RWPE2 (cell line): ENCODE measurements around the gene PSTPIP1.

ENCODE experiments used
- ATAC-seq: fragments of 200-7000 bp; cut with Tn5 transposase; 3 replicates; pipeline ENCODE4 v1.9.1; 2021; ENCODE audit warnings: low read depth
- DNase-seq: peaks from one replicate; pipeline ENCODE4 v3.0.0-alpha.2; 2020; ENCODE audit warnings: low spot score
- H3K27ac ChIP-seq: fragments of 450-650 bp; 2 replicates; pipeline ENCODE4 v1.5.1; 2017; ENCODE audit warnings: mild to moderate bottlenecking; ENCODE audit not compliant: poor library complexity, severe bottlenecking
- H3K27me3 ChIP-seq: fragments of 250-450 bp; sonication (Bioruptor Pico); 2 replicates; pipeline ENCODE4 v1.5.1; 2021; ENCODE audit warnings: mild to moderate bottlenecking, moderate library complexity; ENCODE audit not compliant: insufficient read depth, poor library complexity, severe bottlenecking
- H3K36me3 ChIP-seq: fragments of 250-450 bp; sonication (Bioruptor Pico); 2 replicates; pipeline ENCODE4 v1.5.1; 2020; ENCODE audit warnings: low read depth, mild to moderate bottlenecking, moderate library complexity
- H3K4me1 ChIP-seq: fragments of 250-450 bp; sonication (Bioruptor Pico); 2 replicates; pipeline ENCODE4 v1.5.1; 2021; ENCODE audit warnings: mild to moderate bottlenecking, moderate library complexity; ENCODE audit not compliant: insufficient read depth, poor library complexity, severe bottlenecking
- H3K4me3 ChIP-seq: fragments of 250-450 bp; sonication (Bioruptor Pico); 2 replicates; pipeline ENCODE4 v1.5.1; 2021; ENCODE audit warnings: mild to moderate bottlenecking, moderate library complexity; ENCODE audit not compliant: severe bottlenecking
- H3K9me3 ChIP-seq: fragments of 250-450 bp; sonication (Bioruptor Pico); 2 replicates; pipeline ENCODE4 v1.5.1; 2021; ENCODE audit warnings: mild to moderate bottlenecking, moderate library complexity; ENCODE audit not compliant: severe bottlenecking
- TF ChIP-seq, protein P1 (sequence below): fragments of 450-650 bp; IDR thresholded peaks from one replicate; pipeline ENCODE4 v1.5.1; 2017; ENCODE audit warnings: mild to moderate bottlenecking, moderate library complexity; ENCODE audit not compliant: poor library complexity, severe bottlenecking

The PSTPIP1 gene

DNA sequence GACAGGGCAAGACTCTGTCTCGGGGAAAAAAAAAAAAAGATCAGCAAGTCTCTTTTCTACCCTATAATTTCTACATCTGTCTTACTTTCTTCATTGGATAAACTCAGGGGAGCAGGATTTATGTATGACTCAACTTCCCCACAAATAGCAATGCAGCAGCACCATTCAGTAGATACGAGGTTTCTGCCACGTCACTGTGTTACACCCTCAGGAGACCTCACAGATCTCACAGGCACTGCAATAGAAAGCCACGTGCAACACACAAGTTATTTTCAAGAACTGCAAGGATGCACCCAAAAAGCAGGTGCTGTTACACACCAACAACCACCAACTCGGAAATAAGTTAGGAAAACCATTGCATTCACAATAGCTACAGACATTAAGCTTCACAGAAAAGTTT, 45.7 kb downstream of the PSTPIP1 start:
- H3K4me1 ChIP-seq = no peaks in the 10 kb centered on the region
- ATAC-seq = no peak
- H3K36me3 ChIP-seq = peaks cover 1% of the 10 kb centered on the region; the same call in 1 of the 2 replicates
- H3K27ac ChIP-seq = no peak overlapping the region
- H3K9me3 ChIP-seq = no peaks in the 10 kb centered on the region
- H3K27me3 ChIP-seq = no peaks in the 10 kb centered on the region
- DNase-seq = no peak
- TF ChIP-seq, protein P1, sequence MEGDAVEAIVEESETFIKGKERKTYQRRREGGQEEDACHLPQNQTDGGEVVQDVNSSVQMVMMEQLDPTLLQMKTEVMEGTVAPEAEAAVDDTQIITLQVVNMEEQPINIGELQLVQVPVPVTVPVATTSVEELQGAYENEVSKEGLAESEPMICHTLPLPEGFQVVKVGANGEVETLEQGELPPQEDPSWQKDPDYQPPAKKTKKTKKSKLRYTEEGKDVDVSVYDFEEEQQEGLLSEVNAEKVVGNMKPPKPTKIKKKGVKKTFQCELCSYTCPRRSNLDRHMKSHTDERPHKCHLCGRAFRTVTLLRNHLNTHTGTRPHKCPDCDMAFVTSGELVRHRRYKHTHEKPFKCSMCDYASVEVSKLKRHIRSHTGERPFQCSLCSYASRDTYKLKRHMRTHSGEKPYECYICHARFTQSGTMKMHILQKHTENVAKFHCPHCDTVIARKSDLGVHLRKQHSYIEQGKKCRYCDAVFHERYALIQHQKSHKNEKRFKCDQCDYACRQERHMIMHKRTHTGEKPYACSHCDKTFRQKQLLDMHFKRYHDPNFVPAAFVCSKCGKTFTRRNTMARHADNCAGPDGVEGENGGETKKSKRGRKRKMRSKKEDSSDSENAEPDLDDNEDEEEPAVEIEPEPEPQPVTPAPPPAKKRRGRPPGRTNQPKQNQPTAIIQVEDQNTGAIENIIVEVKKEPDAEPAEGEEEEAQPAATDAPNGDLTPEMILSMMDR = no peak
- H3K4me3 ChIP-seq = no peak overlapping the region

- peaks cover 11% of the 10 kb centered on the region for H3K36me3 ChIP-seq
- ATAC-seq (no peak), DNase-seq (no peak)
- H3K4me1 ChIP-seq = no peaks in the 10 kb centered on the region
- H3K9me3 ChIP-seq = no peaks in the 10 kb centered on the region
- H3K27me3 ChIP-seq = no peaks in the 10 kb centered on the region
- no peak overlapping the region for H3K4me3 ChIP-seq
- TF ChIP-seq, protein P1 = no peak
- no peak overlapping the region for H3K27ac ChIP-seq
These were observed 47.5 kb downstream of the PSTPIP1 start for GRCh38 chr15:77042245-77042919.

DNA sequence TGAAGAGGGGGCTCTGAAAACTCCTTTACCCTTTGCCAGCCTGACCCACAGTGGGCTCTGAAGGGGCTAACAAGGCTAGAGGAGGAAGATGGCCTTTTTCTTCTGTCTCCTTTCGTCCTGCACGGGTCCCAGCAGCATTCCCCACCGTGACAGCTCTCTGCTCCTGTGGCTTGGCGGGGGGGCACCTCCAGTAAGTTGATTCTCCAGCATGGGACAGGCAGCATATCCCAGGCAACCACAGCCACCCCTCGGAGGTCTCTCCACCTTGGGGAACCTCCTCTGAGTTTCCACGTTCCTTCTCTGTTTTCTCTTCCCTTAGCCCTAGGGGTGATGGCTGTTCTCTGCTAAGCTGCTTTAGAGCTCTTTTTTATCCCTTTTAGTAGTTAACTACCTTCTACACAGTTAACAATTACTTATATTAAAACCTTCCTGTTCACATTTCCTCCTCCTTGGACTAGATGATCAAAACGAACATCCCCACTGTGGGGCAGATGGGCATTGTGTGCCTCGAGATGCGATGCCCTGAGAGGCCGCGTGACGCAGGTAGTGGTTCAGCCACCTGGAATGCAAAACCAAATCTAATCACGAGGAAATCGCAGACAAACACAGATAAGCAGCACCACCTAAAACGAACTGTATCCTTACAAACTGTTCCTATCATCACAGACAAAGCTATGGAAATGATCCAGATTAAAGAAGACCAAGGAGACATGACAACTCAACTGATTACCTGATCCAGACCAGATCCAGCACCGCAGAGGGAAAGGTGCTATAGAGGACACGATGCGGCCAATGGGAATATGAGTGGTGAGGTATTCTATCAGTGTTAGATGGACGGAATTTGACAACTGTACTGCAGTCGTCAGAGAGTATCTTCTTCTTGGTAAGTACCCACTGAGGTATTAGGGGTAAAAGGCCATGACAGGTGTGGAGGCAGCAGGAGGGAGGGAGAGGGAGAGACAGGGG, 48.3 kb downstream of the PSTPIP1 start:
- Histone ChIP-seq H3K4me1 (no peaks in the 10 kb centered on the region), H3K9me3 (no peaks in the 10 kb centered on the region), H3K27me3 (no peaks in the 10 kb centered on the region), H3K4me3 (no peak overlapping the region), H3K27ac (no peak overlapping the region), H3K36me3 (peaks cover 15% of the 10 kb centered on the region)
- TF ChIP-seq, protein P1 = no peak
- DNase-seq (no peak), ATAC-seq (no peak)

DNA sequence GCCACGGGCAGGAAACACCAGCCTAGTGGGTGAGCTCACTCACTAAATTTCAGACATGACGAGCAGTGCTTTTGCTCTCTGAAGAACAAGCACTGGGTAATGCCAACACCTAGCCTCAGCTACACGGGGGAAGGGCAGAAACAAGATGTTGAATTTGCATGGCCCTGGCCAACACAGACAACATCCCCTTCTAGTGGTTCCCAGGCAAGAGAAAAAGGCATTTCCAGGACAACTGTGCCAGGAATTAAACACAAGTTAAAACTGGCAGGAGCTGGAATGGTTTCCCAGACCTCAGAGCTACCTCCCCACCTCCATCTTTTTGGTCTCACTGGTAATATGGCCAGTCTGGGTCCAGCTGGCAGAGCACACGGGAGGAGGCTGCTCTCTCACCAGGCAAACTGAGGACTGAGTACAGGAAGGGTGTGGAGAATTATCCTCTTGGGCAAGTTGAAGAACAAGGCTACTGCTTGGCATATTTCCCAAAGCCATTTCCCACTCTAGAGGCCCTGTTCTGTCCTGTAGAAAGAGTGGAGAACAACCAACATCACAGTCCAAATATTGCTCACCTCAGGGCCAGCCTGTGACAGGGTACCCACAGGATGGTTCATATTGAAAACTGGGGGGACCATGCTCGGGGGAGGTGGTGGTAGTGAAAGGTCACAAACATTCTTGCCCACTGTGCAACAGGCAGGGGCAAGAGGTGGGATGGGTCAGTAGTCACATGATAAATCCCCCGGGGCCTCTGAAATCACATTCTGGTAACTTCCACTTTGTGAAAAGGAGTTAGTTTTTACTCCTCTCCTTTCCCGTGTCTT, 49.5 kb downstream of the PSTPIP1 start:
- ATAC-seq = no peak

More for the DNA sequence above, 49.5 kb downstream of the PSTPIP1 start:
- no peak for DNase-seq
- Histone ChIP-seq H3K4me1 (no peaks in the 10 kb centered on the region), H3K27me3 (no peaks in the 10 kb centered on the region), H3K36me3 (peaks cover 21% of the 10 kb centered on the region), H3K9me3 (no peaks in the 10 kb centered on the region), H3K27ac (no peak overlapping the region), H3K4me3 (no peak overlapping the region)
- TF ChIP-seq, protein P1 = no peak
